HG03432 (cell line): ENCODE data around the gene C16orf90.
"Not testable (repeated sequence)": the region's sequence is repeated elsewhere in the genome, so short reads cannot be mapped to it uniquely, and the experiment has no call there.

ENCODE experiments used
- ATAC-seq: cut with Tn5 transposase; IDR thresholded peaks from one replicate; pipeline ENCODE4 v1.9.1; 2021; ENCODE audit warnings: mild to moderate bottlenecking, moderate library complexity; ENCODE audit not compliant: unreplicated experiment

Gene C16orf90

DNA sequence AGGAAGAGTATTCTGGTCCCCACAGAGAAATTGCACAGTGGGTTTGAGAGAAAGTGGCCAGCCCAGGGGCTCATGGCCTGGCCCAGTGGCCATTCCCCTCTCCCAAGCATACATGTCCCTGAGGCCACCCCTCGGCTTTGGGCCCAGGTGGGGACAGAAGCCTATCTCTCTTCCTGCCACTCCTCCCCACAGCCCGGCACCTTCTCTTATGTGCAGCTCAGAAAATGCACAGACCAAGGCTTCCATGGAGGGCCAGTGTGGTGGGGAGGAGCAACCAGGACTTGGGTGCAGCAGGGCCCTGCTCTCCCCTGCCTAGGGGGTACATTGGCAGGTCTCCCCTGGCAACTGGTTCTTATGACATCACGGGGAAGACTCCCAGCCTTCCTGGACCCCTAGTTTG lies at the start of gene C16orf90:
TSS of gene C16orf90 (minus strand) at position 314 of the 400 bp plus-strand sequence. CDS start at position 246, 68 bp downstream.
- ATAC-seq: no peak

DNA sequence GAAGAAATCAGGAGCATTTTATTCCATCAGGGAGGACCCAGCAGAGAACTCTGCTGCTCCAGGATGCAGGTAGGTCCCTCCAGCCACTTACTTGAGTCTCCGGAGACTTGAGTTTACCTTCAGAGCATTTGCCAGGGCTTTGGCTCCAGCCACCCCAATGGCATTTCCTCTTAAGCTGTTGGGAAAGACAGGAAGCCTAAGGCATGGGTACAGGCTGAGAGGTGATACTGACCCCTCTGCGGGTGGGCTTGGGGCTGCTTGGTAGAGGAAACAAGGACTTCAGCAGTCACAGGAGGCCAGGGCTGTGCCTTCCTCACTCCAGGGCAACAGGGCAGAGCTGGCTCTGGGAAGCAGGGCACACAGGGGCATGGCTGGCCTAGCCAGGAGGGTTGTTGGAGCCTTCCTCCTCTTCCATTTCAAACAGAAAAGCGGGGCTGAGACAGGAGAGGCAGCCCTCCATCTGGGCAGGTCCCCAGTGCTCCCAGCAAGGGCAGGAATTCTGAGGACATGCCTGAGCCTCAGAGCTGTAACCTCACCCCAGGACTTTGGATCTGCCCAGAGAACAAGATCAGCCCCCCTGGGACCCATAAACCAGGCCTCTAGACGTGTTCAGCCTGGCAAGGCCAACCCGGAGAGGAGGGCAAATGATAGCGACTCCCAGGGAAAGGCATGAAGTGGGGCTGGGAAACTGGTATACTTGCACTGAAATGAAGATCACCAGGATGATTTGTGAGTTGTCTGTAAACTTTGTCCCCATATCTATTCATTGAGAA lies 47.5 kb upstream of the C16orf90 start:
- ATAC-seq: no peak

DNA sequence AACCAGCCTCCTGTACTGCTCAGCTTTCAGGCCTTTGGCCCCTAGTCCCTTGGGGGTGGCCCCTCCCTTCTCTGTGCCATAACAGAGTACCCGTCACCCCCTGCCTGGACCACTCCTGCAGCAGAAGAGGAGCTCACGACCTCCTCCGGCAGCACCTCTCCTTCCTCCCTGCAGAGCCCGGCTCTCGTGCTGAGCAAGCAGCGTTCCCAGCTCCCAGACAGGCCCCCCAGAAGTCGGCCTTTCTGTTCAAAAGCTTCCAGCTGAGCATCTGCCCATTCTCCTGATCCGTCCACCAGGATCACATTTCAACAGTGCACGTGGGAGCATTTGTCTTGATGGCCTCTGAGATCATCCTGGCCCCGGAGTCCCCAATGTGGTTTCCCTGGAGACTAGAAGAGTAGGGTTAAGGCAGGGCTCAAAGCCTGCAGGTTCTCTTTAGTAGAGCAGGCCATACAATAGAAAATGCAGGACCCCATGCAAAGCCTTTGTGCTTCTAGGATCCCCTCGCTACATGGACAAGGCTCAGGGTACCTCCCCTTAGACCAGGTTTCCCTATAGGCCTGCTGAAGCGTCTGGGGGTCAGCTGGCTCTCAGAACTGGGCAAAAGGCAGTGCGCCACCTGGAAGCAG lies 46.4 kb upstream of the C16orf90 start:
- ATAC-seq: no peak

- ATAC-seq: no peak
Measured at GRCh38 chr16:3538222-3538621, 42.9 kb upstream of the C16orf90 start.

DNA sequence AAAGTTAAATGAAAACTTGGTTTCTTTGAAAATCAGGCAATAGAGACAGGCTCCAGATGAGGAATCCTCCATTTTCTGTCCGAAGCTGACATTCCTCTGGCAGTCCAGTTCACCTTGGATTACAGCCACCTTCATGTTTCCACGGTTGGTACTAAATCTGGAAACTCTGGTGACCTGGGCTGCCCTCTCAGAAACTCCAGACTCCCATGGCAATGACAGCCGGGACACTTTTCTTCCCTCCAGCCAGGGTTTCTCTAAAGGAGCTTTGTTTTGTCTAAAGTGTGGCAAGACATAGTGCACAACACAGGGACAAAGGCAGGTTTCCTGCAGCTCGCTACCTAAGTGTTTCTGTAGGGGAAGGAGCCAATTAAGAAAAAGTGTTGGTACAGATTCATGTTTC lies 41.6 kb upstream of the C16orf90 start:
- ATAC-seq: no peak

DNA sequence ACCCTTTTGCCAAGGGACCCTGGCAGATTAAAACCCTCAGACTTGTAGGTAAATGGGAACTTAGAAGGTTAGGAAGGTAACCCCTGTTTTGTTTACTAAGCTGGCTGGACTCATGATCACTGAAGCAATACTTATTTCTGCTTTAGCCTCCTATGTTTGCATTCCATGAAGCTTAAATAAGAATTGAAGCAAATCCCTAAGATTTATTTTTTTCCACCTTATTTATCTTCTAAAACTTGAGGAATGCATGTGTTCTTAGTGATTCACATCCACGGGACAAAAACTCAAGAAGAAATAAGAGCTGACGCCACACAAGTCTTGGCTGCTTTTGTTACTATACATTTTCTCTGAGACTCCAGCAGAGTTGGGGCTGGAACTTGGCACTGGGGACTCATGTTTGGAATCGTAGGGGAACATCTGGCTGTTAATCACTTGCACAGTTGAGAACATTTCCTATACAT lies 41.0 kb upstream of the C16orf90 start:
- no peak for ATAC-seq

GRCh38 chr16:3534126-3534525 lies 38.8 kb upstream of the C16orf90 start:
- ATAC-seq: no peak

GRCh38 chr16:3532741-3533140 lies 37.5 kb upstream of the C16orf90 start:
- no peak for ATAC-seq

DNA sequence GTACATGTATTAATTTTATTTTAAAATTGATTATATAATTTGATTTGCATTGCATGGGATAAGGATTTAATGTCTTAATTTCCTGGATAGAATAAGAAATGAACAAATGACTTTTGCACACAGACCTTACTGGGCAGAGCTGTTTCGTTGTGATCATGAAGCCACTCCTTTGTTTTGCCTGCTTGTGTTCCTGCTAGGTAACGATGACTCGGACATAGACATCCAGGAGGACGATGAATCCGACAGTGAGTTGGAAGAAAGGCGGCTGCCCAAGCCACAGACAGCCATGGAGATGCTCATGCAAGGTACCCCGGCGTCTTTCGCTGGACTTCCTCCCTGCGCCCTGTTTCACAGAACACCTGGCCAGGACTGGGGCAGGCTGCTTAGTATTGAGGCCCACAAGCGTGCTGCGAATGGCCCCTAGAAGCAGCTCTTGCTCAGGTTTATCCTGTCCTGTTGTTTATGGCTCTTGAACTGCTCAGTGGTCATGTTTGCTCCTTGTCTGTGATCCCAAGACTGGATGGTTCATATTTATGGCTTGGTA lies 35.2 kb upstream of the C16orf90 start:
- no peak for ATAC-seq

DNA sequence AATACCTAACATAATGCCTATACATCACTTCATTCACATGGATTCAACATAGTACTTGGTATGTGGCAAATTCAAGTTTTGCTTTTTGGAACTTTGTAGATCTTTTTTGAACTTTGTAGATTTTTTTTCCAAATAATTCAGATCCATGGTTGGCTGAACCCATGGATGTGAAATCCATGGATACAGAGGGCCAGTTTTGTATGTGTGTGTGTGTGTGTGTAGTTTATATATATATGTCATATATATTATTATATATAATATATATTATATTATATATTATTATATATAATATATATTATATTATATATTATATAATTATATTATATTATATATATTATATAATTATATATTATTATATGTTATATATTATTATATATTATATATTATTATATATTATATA lies 33.9 kb upstream of the C16orf90 start:
- no peak for ATAC-seq

DNA sequence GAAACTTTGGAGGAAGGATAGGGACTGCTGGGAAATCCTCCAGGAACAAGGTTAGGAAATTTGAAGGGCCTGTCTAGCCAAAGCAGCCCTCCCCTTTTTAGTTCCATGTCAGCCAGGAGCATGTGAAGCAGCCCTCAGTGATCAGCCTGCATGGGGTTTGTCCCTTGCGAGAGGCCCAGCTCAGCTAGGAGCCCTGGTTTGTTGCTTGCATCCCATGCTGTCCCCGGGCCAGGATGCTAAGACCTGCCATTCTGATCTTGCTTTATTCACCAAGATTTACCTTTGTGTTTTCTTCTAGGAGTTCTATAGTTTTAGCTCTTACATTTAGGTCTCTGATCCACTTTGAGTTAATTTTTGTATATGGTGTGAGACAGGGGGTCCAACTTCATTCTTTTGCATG lies 33.1 kb upstream of the C16orf90 start:
- ATAC-seq: no peak

DNA sequence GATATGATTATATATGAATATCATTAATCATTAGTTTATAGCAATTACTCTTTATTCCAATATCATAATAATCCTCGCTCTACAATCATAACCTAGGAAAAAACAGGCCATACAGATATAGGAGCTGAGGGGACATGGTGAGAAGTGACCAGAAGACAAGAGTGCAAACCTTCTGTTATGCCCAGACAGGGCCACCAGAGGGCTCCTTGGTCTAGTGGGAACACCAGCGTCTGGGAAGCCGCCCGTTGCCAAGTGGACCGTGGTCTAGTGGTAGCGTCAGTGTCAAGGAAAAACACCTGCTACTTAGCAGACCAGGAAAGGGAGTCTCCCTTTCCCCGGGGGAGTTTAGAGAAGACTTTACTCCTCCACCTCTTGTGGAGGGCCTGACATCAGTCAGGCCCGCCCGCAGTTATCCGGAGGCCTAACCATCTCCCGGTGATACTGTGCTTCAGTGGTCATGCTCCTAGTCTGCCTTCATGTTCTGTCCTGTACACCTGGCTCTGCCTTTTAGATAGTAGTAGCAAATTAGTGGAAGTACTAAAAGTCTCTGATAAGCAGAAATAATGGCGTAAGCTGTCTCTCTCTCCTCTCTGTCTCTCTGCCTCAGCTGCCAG lies 32.0 kb upstream of the C16orf90 start:
- ATAC-seq: not testable (repeated sequence)

- ATAC-seq: no peak
Measured at GRCh38 chr16:3525951-3526350, 30.7 kb upstream of the C16orf90 start.

DNA sequence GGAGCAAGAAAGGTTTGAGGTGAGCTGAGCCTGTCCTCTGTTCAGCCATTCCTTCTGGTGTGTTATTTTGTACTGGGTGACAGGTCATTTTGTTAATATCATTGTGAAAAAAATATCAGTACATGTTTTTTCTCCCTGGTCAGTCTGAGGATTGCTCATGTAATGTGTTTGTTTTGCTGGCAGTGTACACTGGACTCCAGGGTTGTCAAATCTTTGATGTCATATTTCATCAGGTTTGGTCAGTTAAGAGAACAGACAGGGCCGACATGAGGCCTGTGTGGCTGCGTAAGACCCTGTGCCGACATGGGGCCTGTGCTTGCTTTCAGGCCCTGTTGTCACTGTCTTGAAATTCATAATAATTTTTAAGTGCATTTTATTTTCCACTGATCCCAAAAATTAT lies 28.0 kb upstream of the C16orf90 start:
- no peak for ATAC-seq

DNA sequence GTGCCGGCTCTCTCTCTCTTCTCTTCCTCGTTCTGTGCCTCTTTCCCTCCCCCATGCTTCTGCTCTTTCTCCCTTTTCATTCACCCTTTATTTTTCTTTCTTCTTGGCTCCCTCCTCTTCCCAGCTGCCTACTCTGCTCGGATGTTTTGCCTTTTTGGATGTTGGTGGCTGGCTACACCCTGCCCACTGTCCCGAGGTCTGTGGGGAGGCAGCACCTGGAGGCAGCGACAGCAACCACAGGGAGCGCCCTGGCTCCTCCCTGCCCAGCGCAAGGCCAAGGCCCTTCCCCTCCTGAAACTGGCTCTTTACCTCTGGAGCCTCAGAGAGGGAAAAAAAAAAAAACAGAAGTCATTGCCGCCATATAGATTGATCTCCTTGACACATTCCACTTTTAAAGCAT lies 25.6 kb upstream of the C16orf90 start:
- no peak for ATAC-seq

GRCh38 chr16:3520413-3520812 lies 25.1 kb upstream of the C16orf90 start:
- no peak for ATAC-seq

GRCh38 chr16:3519581-3519980 lies 24.3 kb upstream of the C16orf90 start:
- ATAC-seq: no peak

DNA sequence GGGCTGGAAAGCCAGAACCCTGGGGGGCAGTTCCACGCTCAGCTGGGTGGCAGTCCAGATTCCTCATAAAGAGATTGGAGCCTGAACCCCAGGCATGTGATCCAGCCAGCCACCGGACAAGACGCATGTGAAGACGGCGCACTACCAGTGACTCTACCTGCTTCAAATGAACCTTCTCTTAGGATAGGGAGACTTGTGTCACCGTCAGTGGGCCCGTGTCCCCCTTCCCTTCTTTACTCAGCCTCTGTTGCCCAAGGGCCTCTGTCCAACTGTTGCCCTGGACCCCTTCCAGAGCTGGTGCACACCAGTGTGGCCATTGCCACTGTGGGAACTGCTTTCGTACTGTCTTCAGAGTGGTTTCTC lies 23.7 kb upstream of the C16orf90 start:
- no peak for ATAC-seq

DNA sequence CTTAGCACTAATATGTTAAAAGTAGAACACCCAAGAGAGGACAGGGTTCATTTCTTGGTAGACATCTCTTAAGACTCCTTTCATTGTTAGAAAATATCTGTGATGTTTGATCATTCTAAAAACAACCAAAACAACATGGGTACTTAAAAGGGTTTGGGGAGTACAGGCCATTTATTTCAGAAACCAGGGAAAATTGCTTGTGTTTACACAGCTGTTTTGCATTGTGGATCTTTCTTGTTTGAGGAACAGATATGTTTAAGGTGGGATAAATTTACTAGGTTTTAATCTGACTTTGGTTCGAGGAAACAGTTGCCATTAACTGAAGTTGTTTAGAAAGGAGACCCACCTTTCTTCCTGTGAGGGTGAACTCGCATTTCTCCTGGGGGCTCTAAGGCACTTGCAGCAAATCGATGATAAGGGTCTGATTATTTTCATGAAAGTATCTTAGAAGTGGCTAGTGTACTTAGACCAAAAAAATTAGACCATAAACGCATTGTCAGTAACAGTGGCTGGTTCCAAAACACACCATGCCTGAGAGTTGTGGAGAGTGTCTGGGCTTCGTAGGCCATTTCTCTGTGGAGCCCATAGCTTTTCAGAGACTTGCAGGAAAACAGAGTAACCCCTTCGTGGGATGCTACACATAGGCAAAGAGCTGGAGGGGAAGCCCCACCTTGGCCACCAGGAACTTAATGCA lies 23.1 kb upstream of the C16orf90 start:
- ATAC-seq: no peak

GRCh38 chr16:3515897-3516296 lies 20.6 kb upstream of the C16orf90 start:
- no peak for ATAC-seq

- ATAC-seq: no peak
Measured at GRCh38 chr16:3514621-3515020, 19.3 kb upstream of the C16orf90 start.
